Esophagus squamous epithelium (tissue), 4 donors: ENCODE data around the gene C19orf67.

Experiments used
- CTCF ChIP-seq, 6 experiments: fragments of 450-650 bp in 4 of 6; fragments of 200-600 bp in 2 of 6; sonication (generic) in 2 of 6; IDR thresholded peaks; one replicate each; pipeline ENCODE4 v1.5.1; 2016 to 2019; ENCODE audit warnings: antibody characterized with exemption in 6 of 6, mild to moderate bottlenecking in 4 of 6, moderate library complexity in 4 of 6
- POLR2A ChIP-seq, 4 donors: fragments of 450-650 bp; IDR thresholded peaks; one replicate each; pipeline ENCODE4 v1.6.1; 2017; ENCODE audit warnings: antibody characterized with exemption in 4 of 4, mild to moderate bottlenecking in 4 of 4, moderate library complexity in 3 of 4

GRCh38 chr19:14097532-14098151 is 12.1 kb upstream of the C19orf67 start:
- TF ChIP-seq CTCF (IDR thresholded peaks at IDR 0.05) = peak in 1 of 6 experiments; percentile 12
- no peak for TF ChIP-seq POLR2A (IDR thresholded peaks at IDR 0.05)
